Suprapubic skin (tissue), 3 donors: ENCODE results near the gene ATOH1.

Source experiments
- POLR2A ChIP-seq, 2 donors: fragments of 450-650 bp; IDR thresholded peaks; one replicate each; pipeline ENCODE4 v1.6.1; 2017; ENCODE audit warnings: antibody characterized with exemption in 2 of 2, mild to moderate bottlenecking in 2 of 2, moderate library complexity in 2 of 2
- TF ChIP-seq, protein P1 (sequence below), 2 donors: fragments of 200-600 bp in 1 of 2; fragments of 450-650 bp in 1 of 2; sonication (generic) in 1 of 2; IDR thresholded peaks; one replicate each; pipeline ENCODE4 v1.5.1; 2016 to 2019; ENCODE audit warnings: antibody characterized with exemption in 2 of 2, mild to moderate bottlenecking in 1 of 2, moderate library complexity in 1 of 2

DNA sequence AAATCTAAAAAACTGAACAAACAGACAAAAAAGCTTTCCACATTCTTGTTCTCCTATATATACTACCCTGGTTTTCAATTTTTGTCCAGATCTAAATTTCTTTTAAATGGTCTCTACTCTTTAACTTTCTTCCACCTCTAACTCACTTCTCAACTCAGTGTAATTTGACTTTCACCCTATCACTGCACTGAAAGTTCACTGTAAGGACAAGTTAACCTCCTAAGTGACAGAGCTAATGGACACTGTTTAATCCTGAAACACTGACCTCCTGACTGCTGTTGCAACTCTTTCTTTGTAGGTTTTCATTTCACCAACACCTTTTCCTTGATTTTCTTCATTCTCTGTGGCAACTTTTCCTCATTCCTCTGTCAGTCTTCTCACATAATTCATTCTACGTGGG, 50.0 kb downstream of the ATOH1 start:
- TF ChIP-seq, protein P1, sequence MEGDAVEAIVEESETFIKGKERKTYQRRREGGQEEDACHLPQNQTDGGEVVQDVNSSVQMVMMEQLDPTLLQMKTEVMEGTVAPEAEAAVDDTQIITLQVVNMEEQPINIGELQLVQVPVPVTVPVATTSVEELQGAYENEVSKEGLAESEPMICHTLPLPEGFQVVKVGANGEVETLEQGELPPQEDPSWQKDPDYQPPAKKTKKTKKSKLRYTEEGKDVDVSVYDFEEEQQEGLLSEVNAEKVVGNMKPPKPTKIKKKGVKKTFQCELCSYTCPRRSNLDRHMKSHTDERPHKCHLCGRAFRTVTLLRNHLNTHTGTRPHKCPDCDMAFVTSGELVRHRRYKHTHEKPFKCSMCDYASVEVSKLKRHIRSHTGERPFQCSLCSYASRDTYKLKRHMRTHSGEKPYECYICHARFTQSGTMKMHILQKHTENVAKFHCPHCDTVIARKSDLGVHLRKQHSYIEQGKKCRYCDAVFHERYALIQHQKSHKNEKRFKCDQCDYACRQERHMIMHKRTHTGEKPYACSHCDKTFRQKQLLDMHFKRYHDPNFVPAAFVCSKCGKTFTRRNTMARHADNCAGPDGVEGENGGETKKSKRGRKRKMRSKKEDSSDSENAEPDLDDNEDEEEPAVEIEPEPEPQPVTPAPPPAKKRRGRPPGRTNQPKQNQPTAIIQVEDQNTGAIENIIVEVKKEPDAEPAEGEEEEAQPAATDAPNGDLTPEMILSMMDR (IDR thresholded peaks at IDR 0.05), result no peak
- no peak for TF ChIP-seq POLR2A (IDR thresholded peaks at IDR 0.05)
